Omental fat pad (tissue), 4 donors: Measurements from ENCODE around the gene NEBL. TPM values are rescaled to one million over a fixed set of nuclear protein-coding genes. Genes with fewer than 3 reads are reported as not detected.

ENCODE experiments used
- ATAC-seq: fragments of 150-250 bp; one replicate; pipeline ENCODE4 v1.9.1; 2016; ENCODE audit warnings: mild to moderate bottlenecking, moderate library complexity; ENCODE audit not compliant: low FRiP score
- DNase-seq: peaks from one replicate; pipeline ENCODE4 v3.0.0-alpha.2; 2019; ENCODE audit warnings: low spot score
- total RNA-seq, 4 donors: library from RNA; depleted of rRNA; stranded (reverse); fragments of >200 nt; gene quantifications; one replicate each; pipeline ENCODE4 v1.1.0, GENCODE V29; 2016
- TF ChIP-seq, protein P1 (sequence below), 3 donors: fragments of 450-650 bp; IDR thresholded peaks; one replicate each; pipeline ENCODE4 v1.5.1; 2016 to 2017; ENCODE audit warnings: antibody characterized with exemption in 3 of 3, mild to moderate bottlenecking in 3 of 3, moderate library complexity in 2 of 3

Gene NEBL
- total RNA-seq, 4 donors from 2014 or later = 6.4 to 20.5 (median 12.7) TPM

DNA sequence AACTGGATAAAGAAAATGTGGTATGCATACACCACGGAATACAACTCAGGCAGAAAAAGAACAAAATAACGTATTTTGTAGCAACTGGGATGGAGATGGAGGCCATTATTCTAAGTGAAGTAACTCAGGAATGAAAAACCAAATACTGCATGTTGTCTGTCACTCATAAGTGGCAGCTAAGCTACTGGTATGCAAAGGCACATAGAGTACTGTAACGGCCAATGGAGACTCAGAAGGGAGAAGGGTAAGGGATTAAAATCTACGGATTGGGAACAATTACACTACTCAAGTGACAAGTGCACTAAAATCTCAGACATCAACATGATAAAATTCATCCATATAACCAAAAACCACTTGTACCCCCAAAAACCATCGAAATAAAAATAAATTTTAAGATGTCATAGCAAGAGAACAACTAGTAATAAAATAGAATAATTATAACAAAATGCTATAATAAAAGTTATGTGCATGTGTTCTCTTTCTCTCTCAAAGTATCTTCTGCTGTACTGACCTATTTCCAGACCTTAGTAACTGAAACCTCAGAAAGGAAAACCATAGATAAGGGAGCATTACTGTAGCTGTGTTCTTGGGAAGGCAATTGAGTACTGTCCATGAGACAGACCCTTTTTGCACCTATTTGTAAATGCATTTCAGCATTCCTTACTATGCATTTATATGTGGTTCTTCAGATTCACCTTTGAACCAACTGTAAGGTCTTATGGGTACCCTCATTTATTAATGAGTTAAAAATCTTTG lies 6.7 kb upstream of the NEBL start:
- no peak for DNase-seq
- TF ChIP-seq, protein P1, sequence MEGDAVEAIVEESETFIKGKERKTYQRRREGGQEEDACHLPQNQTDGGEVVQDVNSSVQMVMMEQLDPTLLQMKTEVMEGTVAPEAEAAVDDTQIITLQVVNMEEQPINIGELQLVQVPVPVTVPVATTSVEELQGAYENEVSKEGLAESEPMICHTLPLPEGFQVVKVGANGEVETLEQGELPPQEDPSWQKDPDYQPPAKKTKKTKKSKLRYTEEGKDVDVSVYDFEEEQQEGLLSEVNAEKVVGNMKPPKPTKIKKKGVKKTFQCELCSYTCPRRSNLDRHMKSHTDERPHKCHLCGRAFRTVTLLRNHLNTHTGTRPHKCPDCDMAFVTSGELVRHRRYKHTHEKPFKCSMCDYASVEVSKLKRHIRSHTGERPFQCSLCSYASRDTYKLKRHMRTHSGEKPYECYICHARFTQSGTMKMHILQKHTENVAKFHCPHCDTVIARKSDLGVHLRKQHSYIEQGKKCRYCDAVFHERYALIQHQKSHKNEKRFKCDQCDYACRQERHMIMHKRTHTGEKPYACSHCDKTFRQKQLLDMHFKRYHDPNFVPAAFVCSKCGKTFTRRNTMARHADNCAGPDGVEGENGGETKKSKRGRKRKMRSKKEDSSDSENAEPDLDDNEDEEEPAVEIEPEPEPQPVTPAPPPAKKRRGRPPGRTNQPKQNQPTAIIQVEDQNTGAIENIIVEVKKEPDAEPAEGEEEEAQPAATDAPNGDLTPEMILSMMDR (IDR thresholded peaks at IDR 0.05) = no peak
- ATAC-seq = no peak

DNA sequence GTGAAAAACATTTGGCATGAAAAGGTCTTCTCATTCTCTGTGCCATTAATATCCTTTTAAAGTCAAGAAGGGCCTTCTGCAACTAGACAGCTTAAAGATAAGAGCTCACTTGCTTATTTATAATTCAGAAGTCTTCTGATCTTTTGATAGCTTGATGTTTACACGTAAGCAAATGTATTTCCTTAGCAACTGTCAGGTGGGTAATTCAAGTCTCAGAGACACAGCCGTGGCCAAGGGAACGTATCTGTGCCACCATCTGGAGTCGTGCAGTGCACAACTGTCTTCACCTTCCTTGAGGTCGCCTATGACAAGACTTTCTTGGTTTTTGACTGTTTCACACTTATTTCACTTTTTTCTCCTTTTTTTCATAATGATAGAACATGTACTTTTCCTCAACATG lies 4.0 kb upstream of the NEBL start:
- ATAC-seq = no peak
- TF ChIP-seq, protein P1 (IDR thresholded peaks at IDR 0.05) = no peak

DNA sequence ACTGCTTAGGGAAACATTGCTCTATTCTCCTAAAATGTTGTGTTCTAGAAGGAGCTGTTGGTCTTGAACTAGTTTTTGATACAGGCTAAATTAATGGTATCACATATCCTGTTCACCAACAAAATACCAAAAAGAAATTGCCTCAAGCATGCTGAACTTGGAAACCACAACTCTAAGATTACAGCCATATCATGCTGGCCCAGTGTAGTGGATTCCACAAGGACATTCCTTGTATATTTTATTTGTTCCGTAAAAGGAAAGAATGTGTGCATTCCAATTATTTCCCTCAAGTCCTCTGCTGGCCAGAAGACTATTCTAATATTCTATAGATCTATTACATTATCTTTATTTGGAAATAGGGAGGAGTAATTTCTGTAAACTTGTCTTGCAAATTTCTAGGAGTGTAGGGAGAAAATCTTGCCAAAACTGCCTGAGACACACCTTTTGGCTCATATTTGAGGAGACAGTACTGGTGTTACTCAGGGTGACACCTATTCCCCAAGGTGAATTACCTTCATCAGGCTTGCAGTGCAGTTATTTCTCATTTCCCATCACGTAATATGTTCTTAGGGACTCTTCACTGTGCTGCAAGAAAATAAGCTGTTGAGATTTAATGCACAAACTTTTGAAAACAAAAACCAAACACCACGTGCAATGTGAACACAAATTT lies 1.9 kb upstream of the NEBL start:
- ATAC-seq = no peak
- DNase-seq = no peak
- TF ChIP-seq, protein P1 (IDR thresholded peaks at IDR 0.05) = no peak

More for the DNA sequence above, 4.0 kb upstream of the NEBL start:
- no peak for DNase-seq

DNA sequence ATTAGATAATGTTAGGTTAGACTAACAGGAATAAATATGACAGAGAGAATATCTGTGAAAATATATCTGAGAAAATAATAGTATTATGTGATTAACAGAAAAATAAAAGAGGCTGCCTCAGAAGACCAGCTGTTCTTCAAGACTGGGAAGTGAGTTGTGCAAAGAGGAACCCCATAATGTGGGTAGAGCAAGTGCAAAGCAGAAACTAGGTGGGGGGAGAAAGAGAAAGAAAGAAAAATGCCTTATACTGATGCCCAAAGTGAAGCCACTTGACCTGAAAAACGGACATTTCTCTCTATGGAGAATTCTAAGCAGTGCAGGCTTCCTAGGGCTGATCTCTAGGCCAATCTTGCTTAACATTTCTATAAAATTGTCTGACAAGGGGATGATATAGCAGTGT lies 3.8 kb downstream of the NEBL start:
- TF ChIP-seq, protein P1 (IDR thresholded peaks at IDR 0.05) = no peak

DNA sequence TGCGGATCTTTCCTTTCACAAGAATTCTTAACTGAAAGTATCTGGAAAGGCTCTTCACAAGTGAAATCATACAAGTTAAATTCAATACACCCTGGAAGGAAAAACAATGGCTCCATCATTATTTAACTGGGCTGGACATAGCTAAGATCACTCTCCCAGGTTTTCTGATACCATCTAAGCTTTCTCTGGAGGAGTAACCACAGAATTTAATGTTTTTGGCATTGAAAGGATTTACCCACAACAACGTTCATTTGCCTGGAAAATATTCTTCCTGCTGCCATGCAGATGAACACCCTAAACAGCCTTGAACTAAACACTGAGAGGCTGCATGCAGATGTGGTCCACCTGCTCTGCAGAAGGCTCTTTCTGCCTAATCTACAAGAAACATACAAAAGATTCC lies 4.3 kb downstream of the NEBL start:
- TF ChIP-seq, protein P1 (IDR thresholded peaks at IDR 0.05) = no peak
- DNase-seq (no peak), ATAC-seq (no peak)

More for the DNA sequence above, 3.8 kb downstream of the NEBL start:
- DNase-seq = no peak
- no peak for ATAC-seq

DNA sequence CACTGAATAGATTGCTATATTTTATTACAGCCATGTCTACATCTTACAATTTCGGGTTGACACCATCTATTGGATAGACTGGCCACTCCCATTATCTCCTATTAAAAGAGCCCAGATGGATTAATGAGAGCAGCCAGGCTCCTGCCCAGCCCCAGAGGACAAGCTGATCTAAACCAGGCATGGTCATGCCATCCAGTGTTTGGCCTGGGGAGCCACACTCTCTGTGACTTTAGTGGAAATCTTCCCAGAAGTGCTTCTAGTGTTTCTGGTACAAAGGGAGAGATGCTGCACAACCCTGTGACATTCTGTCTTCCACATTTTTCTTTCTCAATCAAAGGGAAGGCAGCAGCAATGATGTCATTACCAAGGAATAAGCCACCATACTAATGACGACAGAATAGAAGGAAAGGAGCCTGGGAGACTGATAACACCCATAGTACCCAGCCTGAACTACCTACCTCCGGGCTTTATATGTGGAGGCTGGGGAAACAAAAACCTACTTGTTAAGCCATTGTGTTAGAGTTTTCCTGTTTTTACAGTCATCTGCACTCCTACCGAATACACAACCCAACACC lies 5.0 kb downstream of the NEBL start:
- TF ChIP-seq, protein P1 (IDR thresholded peaks at IDR 0.05) = no peak
- no peak for ATAC-seq
- no peak for DNase-seq
